HT1080 (cell line): Measurements from ENCODE around the gene ARHGAP4. TPM values are rescaled to one million over a fixed set of nuclear protein-coding genes. Genes with fewer than 3 reads are reported as not detected.

Source experiments
- DNase-seq: peaks from one replicate; pipeline ENCODE4 v3.0.0-alpha.2; 2015; ENCODE audit warnings: low read depth
- total RNA-seq: library from RNA; depleted of rRNA; stranded (reverse); fragments of >200 nt; shearing (Covaris generic); gene quantifications from 2 replicates; pipeline ENCODE4 v1.2.3, GENCODE V29; 2014

Gene ARHGAP4
- total RNA-seq, 1 experiment from 2014 or later = 2.7 TPM

GRCh38 chrX:153907456-153907855 is 18.6 kb downstream of the ARHGAP4 start:
- no peak for DNase-seq

- DNase-seq = no peak
Observed at GRCh38 chrX:153906126-153906917, 19.7 kb downstream of the ARHGAP4 start.

GRCh38 chrX:153905481-153906095 is 20.5 kb downstream of the ARHGAP4 start:
- DNase-seq = no peak

- DNase-seq = no peak
Observed at GRCh38 chrX:153903991-153904957, 21.8 kb downstream of the ARHGAP4 start, which contains the start of gene AVPR2. AVPR2 (plus strand) TSS chrX:153904673; CDS start chrX:153905146, 473 bp downstream.

GRCh38 chrX:153903238-153903980 is 22.7 kb downstream of the ARHGAP4 start:
- no peak for DNase-seq

GRCh38 chrX:153902385-153902784 is 23.7 kb downstream of the ARHGAP4 start:
- DNase-seq = peak; percentile 58

- DNase-seq = no peak
Observed at GRCh38 chrX:153901753-153902140, 24.3 kb downstream of the ARHGAP4 start.

GRCh38 chrX:153900831-153901752 is 25.0 kb downstream of the ARHGAP4 start:
- DNase-seq = peak; percentile 89

GRCh38 chrX:153897899-153898298 is 28.2 kb downstream of the ARHGAP4 start:
- DNase-seq = no peak

GRCh38 chrX:153889123-153889522 is 36.9 kb downstream of the ARHGAP4 start:
- DNase-seq = no peak

- no peak for DNase-seq
Observed at GRCh38 chrX:153888344-153888743, 37.7 kb downstream of the ARHGAP4 start.

GRCh38 chrX:153887385-153887784 is 38.7 kb downstream of the ARHGAP4 start:
- no peak for DNase-seq

- no peak for DNase-seq
Observed at GRCh38 chrX:153886915-153887314, 39.1 kb downstream of the ARHGAP4 start.

- no peak for DNase-seq
Observed at GRCh38 chrX:153885968-153886903, 39.8 kb downstream of the ARHGAP4 start, which contains the start of gene L1CAM. L1CAM (minus strand) TSS chrX:153886173; CDS start chrX:153875836, 10,337 bp downstream.

- no peak for DNase-seq
Observed at GRCh38 chrX:153885208-153885787, 40.8 kb downstream of the ARHGAP4 start.

GRCh38 chrX:153884590-153884989 is 41.5 kb downstream of the ARHGAP4 start:
- no peak for DNase-seq

GRCh38 chrX:153884136-153884535 is 41.9 kb downstream of the ARHGAP4 start:
- DNase-seq = no peak
